Mucosa of rectum (tissue), 2 donors: ENCODE measurements around the gene SPTBN4.

Source experiments
- H3K27ac ChIP-seq, 2 donors: one replicate each; pipeline ENCODE4 v1.7.0; 2013; ENCODE audit warnings: inconsistent platforms in 2 of 2, low read depth in 2 of 2, low read length in 2 of 2
- H3K27me3 ChIP-seq, 2 donors: one replicate each; pipeline ENCODE4 v1.7.0; 2013; ENCODE audit warnings: low read length in 2 of 2; ENCODE audit not compliant: control insufficient read depth in 2 of 2, insufficient read depth in 2 of 2
- H3K36me3 ChIP-seq, 2 donors: one replicate each; pipeline ENCODE4 v1.7.0; 2013; ENCODE audit warnings: low read length in 2 of 2; ENCODE audit not compliant: control insufficient read depth in 2 of 2, insufficient read depth in 2 of 2
- H3K4me1 ChIP-seq, 2 donors: one replicate each; pipeline ENCODE4 v1.7.0; 2013; ENCODE audit warnings: low read length in 2 of 2, mild to moderate bottlenecking in 1 of 2; ENCODE audit not compliant: control insufficient read depth in 2 of 2, insufficient read depth in 2 of 2
- H3K4me3 ChIP-seq, 2 donors: one replicate each; pipeline ENCODE4 v1.7.0; 2013; ENCODE audit warnings: low read length in 2 of 2
- H3K9ac ChIP-seq, 2 donors: one replicate each; pipeline ENCODE4 v1.7.0; 2013; ENCODE audit warnings: low read length in 2 of 2, low read depth in 1 of 2, mild to moderate bottlenecking in 1 of 2
- H3K9me3 ChIP-seq, 2 donors: one replicate each; pipeline ENCODE4 v1.7.0; 2013; ENCODE audit warnings: low read length in 2 of 2; ENCODE audit not compliant: control insufficient read depth in 2 of 2
- donor health status: healthy.
- donor health status: Normal muscosa, but diverticular disease.

Gene SPTBN4

GRCh38 chr19:40441719-40442253 lies 25.0 kb upstream of the SPTBN4 start:
- H3K36me3 ChIP-seq = peaks cover 17 to 18% of the 10 kb centered on the region in 2 donors
- no peak overlapping the region for H3K27ac ChIP-seq

GRCh38 chr19:40442328-40443130 lies 24.3 kb upstream of the SPTBN4 start:
- H3K27ac ChIP-seq = peak overlapping the region; percentile 77 to 97
- H3K9me3 ChIP-seq = no peaks in the 10 kb centered on the region
- H3K4me1 ChIP-seq = peaks cover 10 to 22% of the 10 kb centered on the region in 2 donors
- H3K9ac ChIP-seq = peak overlapping the region; percentile 68 to 76
- peaks cover 17 to 18% of the 10 kb centered on the region in 2 donors for H3K36me3 ChIP-seq
- peak overlapping the region; percentile 59 to 82 for H3K4me3 ChIP-seq
- no peaks in the 10 kb centered on the region for H3K27me3 ChIP-seq

More at GRCh38 chr19:40441719-40442253, 25.0 kb upstream of the SPTBN4 start:
- no peaks in the 10 kb centered on the region for H3K27me3 ChIP-seq
- peaks cover 10 to 22% of the 10 kb centered on the region in 2 donors for H3K4me1 ChIP-seq
- H3K9me3 ChIP-seq = no peaks in the 10 kb centered on the region
- H3K4me3 ChIP-seq = peak overlapping the region in 1 of 2 donors; percentile 59
- H3K9ac ChIP-seq = no peak overlapping the region

- Histone ChIP-seq H3K27me3 (no peaks in the 10 kb centered on the region), H3K4me3 (peak overlapping the region; percentile 89 to 92), H3K9me3 (no peaks in the 10 kb centered on the region), H3K36me3 (peaks cover 23 to 26% of the 10 kb centered on the region in 2 donors), H3K9ac (peak overlapping the region; percentile 98 to 100), H3K27ac (peak overlapping the region; percentile 97 to 99), H3K4me1 (peaks cover 10 to 22% of the 10 kb centered on the region in 2 donors)
Observed at GRCh38 chr19:40443131-40443999, 23.4 kb upstream of the SPTBN4 start.

GRCh38 chr19:40444000-40444824 lies 22.6 kb upstream of the SPTBN4 start, which contains the start of gene SERTAD3:
SERTAD3 (minus strand) TSS chr19:40444335; CDS start chr19:40442080, 2,255 bp downstream.
- Histone ChIP-seq H3K4me3 (peak within 1 kb of the TSS; percentile 89 to 92), H3K9me3 (no peaks in the 10 kb centered on the region), H3K9ac (peak within 1 kb of the TSS; percentile 98 to 100), H3K36me3 (peaks cover 24 to 29% of the 10 kb centered on the region in 2 donors), H3K4me1 (peaks cover 10 to 22% of the 10 kb centered on the region in 2 donors), H3K27me3 (no peaks in the 10 kb centered on the region), H3K27ac (peak within 1 kb of the TSS; percentile 97 to 99)

GRCh38 chr19:40444825-40445312 lies 21.9 kb upstream of the SPTBN4 start:
- H3K9ac ChIP-seq = peak overlapping the region; percentile 78 to 98
- H3K27ac ChIP-seq = peak overlapping the region; percentile 97 to 99

DNA sequence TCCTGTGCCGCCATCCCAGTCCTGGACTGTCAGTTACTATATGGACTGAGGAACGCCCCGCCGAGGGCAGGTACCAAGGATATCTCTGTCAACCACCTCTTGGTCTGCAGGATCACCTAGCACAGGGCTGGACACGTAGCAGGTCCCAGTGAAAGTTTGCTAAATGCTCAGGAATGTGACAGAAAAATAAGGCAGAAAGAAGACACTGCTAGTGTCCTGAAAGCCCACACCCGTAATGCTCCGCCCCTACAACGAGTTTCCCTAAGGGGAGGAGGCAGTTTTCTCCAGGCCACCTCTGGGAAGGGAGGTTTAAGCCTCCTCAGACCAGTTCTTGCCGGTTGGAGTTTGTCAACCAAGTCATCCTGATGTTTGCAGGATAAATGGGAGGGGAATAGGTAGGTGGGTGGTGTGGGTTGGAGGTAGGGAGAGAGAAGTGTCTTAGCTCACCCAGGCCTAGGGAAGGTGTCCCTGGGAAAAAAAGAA lies 21.0 kb upstream of the SPTBN4 start:
- Histone ChIP-seq H3K27me3 (no peaks in the 10 kb centered on the region), H3K4me3 (peak overlapping the region in 1 of 2 donors; percentile 9), H3K9ac (peak overlapping the region; percentile 9 to 98), H3K9me3 (no peaks in the 10 kb centered on the region), H3K36me3 (peaks cover 19 to 24% of the 10 kb centered on the region in 2 donors), H3K27ac (peak overlapping the region; percentile 78 to 97), H3K4me1 (peaks cover 10 to 22% of the 10 kb centered on the region in 2 donors)

More at GRCh38 chr19:40444825-40445312, 21.9 kb upstream of the SPTBN4 start:
- Histone ChIP-seq H3K36me3 (peaks cover 27 to 29% of the 10 kb centered on the region in 2 donors), H3K9me3 (no peaks in the 10 kb centered on the region), H3K4me1 (peaks cover 10 to 22% of the 10 kb centered on the region in 2 donors), H3K4me3 (peak overlapping the region; percentile 81 to 92), H3K27me3 (no peaks in the 10 kb centered on the region)

GRCh38 chr19:40446263-40446784 lies 20.5 kb upstream of the SPTBN4 start:
- Histone ChIP-seq H3K27ac (peak overlapping the region; percentile 78 to 97), H3K4me1 (peaks cover 10 to 22% of the 10 kb centered on the region in 2 donors), H3K36me3 (peaks cover 17 to 19% of the 10 kb centered on the region in 2 donors), H3K9me3 (no peaks in the 10 kb centered on the region), H3K9ac (no peak overlapping the region), H3K4me3 (no peak overlapping the region), H3K27me3 (no peaks in the 10 kb centered on the region)

DNA sequence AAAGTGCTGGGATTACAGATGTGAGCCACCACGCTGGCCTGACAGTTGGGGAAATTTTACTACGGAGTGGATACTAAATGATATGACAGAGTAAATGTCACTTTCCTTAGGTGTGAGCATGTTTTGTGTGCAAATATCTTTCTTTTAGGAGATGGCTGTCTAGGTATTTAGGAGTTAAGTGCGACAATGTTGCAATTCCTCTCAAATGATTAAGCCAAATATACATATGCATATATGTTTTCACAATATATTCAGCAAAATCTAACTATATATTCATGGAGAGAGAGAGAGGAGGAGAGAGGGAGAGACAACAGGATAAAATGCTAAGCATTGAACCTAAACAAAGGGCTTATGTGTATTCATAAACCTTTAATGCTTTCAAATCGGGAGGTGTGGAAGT lies 17.3 kb upstream of the SPTBN4 start:
- H3K9ac ChIP-seq = no peak overlapping the region
- peaks cover 0 to 8% of the 10 kb centered on the region in 2 donors for H3K4me1 ChIP-seq
- no peak overlapping the region for H3K27ac ChIP-seq
- no peak overlapping the region for H3K4me3 ChIP-seq
- H3K9me3 ChIP-seq = no peaks in the 10 kb centered on the region
- no peaks in the 10 kb centered on the region for H3K27me3 ChIP-seq
- H3K36me3 ChIP-seq = peaks cover 11 to 13% of the 10 kb centered on the region in 2 donors

DNA sequence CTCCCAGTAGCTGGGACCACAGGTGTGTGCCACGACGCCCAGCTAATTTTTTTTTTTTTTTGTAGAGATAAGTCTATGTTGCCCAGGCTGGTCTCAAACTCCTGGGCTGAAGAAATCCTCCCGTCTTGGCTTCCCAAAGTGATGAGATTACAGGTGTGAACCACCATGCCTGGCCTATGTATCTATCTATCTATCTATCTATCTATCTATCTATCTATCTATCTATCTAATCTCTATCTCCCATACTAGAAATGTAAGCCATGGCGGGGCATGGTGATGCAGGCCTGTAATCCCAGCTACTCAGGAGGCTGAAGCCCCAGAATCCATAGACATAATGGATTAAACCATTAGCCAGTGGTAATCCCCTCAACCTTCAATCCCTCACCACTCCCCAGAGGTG lies 16.1 kb upstream of the SPTBN4 start:
- Histone ChIP-seq H3K27me3 (no peaks in the 10 kb centered on the region), H3K36me3 (peaks cover 11 to 17% of the 10 kb centered on the region in 2 donors), H3K9ac (no peak overlapping the region), H3K27ac (no peak overlapping the region), H3K9me3 (no peaks in the 10 kb centered on the region), H3K4me1 (peaks cover 0 to 5% of the 10 kb centered on the region in 2 donors), H3K4me3 (no peak overlapping the region)
